Stimulated activated CD4-positive, alpha-beta T cell treated with anti-CD3 and anti-CD28 coated beads, TNF-alpha, amount 100 ng/mL, for 24 hours (primary cell): Measurements from ENCODE around the gene GALNT12.

Experiments used
- DNase-seq, 3 experiments: peaks; one replicate each; pipeline ENCODE4 v3.0.0-alpha.2; 2020; ENCODE audit warnings: low read depth in 3 of 3

GALNT12 gene, protein sequence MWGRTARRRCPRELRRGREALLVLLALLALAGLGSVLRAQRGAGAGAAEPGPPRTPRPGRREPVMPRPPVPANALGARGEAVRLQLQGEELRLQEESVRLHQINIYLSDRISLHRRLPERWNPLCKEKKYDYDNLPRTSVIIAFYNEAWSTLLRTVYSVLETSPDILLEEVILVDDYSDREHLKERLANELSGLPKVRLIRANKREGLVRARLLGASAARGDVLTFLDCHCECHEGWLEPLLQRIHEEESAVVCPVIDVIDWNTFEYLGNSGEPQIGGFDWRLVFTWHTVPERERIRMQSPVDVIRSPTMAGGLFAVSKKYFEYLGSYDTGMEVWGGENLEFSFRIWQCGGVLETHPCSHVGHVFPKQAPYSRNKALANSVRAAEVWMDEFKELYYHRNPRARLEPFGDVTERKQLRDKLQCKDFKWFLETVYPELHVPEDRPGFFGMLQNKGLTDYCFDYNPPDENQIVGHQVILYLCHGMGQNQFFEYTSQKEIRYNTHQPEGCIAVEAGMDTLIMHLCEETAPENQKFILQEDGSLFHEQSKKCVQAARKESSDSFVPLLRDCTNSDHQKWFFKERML

DNA sequence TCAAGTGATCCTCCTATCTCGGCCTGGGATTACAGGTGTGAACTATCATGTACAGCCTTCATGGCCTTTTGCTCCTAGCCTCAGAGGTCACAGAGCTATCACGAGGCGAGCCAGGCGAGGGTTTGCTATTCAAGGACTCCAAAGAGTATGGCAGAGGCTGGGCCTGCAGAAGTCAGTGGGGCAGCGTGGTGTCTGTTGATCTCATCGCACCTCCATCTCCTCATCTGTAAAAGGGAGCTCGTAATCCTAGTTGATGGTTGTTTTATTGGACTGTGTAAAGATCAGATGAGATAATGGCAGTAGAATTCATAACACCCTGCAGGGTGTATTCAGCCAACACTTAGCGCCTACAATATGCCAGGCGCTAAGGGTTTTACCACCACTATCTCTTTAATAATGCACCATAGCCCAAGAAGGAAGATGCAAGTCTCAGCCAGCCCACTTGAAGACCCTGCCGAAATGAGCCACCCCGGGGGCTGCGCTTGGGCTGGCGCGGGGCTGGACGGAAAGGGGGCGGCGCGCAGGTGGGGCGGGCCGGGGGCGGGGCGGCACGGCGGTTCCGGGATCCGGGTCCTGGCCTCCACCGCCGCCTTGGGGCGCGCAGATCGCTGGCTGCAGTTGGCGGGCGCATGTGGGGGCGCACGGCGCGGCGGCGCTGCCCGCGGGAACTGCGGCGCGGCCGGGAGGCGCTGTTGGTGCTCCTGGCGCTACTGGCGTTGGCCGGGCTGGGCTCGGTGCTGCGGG, at the start of gene GALNT12:
GALNT12 (plus strand) TSS at position 601 of the 744 bp plus-strand sequence; CDS start at position 630, 29 bp downstream.
- DNase-seq: peak in 2 of 3 experiments; percentile 39 to 63

DNA sequence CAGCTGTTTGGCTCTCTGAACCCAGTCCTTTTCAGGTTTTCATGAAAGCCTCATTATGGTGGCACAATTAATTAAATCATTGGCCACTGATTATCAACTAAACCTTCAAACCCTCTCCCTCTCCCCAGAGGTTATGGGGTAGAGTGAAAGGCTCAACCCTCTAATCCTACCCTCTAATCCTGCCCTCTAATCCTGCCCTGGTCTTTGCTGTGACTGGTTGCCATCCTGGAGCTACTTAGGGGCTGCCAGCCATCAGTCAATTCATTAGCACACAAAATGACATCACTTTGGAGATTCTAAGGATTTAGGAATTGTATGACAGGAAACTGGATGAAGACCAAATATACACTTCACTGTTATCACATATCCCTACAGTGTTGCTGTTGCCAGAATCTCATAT, 47.2 kb upstream of the GALNT12 start:
- no peak for DNase-seq

DNA sequence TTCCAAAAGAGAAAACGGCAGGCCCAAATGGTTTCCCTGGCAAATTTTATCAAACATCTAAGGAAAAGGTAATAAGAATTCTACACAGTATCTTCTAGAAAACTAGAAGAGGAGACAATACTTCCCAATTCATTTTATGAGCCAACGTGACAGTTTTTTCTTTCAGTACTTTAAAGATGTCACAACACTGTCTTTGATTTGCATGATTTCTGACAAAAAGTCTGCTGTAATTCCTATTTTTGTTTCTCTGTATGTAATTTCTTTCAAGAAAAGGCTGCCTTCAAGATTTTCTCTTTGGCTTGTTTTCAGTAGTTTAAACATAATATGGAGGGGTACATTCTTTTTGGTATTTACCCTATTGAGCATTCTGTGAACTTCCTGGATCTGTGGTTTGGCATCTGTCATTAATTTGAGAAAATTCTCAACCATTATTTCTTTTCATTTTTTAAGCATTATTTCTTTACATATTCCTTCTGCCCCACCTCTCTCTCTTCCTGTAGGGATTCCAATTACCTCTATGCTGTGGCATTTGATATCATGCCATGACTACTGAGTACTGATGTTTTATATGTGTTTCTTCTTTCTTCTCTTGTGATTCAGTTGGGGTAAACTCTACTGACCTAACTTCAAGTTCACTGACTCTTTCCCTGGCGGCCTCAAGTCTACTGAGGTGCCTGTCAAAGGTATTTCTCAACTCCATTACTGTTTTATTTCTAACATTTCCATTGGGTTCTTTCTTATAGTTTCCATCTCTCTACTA, 43.3 kb upstream of the GALNT12 start:
- DNase-seq: no peak

DNA sequence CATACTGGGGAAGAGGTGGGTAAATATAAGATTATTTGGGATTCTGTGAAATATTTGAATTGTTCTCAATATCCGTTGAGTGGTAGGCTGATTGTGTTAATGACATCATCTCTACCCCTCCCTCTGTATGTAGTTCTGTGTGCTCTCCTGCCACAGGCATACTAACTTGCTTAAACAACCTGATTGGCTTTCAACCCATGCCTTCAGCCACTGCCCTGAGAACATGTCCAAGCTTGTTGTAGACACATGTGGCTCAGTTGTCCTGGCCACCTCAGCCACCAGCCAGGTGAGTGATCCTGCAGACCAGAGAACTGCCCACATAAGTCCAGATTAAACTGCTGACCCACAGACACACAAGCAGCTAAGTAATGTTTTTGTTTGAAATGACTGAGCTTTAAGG, 42.2 kb upstream of the GALNT12 start:
- DNase-seq: no peak

GRCh38 chr9:98766586-98766985, 40.9 kb upstream of the GALNT12 start:
- DNase-seq: no peak

DNA sequence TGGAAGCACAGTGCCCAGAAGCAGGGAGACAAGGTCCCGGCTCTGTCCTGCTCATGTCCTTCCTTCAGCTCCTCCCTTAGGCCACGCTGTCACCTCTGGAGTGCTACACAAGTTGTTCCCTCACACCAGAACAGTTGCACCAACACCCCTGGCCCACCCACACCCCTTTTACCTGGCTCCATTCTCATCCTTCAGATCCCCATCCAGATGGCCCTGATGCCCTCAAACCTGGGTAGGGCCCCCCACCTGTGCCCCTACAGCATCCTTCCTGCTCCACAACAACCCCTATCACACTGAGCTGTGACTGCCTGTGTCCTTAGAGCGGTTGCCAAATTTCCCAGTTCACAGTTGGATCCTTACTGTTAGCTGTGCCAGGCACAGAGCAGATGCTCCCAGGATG, 40.3 kb upstream of the GALNT12 start:
- DNase-seq: no peak

- no peak for DNase-seq
Observed at GRCh38 chr9:98767915-98768314, 39.6 kb upstream of the GALNT12 start.

GRCh38 chr9:98768344-98768743, 39.1 kb upstream of the GALNT12 start:
- no peak for DNase-seq

DNA sequence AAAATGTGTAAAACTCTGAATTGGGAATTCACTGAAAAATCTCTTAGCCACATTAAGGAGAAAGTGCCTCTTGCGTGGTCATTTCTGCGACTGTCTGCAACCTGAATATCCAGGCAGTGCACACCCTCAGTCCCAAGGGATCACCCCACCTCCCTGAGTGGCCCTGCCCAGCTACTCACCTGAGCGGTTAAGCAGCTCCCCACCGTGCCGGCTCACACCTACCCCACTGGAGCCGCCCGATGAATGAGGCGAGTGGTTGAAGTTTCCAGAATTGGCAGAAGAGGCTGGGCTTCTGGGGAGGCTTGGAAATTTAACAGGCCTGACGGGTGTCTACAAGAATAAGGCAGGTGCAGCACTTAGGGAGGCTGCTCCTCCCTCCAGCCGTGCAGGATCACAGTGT, 36.8 kb upstream of the GALNT12 start:
- no peak for DNase-seq

GRCh38 chr9:98771209-98771874, 36.1 kb upstream of the GALNT12 start:
- DNase-seq: no peak

GRCh38 chr9:98772364-98773155, 34.9 kb upstream of the GALNT12 start:
- DNase-seq: no peak

GRCh38 chr9:98773721-98774120, 33.7 kb upstream of the GALNT12 start:
- no peak for DNase-seq

DNA sequence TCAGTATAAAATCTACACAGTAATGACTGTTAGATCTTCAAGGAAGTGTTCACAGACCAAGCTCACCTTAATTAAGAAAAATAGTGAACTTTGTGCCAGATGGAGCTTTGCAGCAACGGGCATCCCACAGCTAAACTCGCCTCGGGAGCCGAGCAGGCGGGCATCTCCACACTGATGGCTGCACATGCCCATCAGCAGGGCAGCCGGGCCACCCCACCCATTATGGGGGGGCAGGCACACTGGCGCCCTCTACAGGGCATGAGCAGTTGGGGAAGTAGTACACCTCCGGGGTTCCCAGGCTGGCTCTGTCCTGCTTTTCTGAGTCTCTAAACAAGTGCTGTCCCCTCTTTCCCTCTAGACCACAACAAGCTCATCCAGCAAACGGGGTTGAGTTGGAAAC, 32.7 kb upstream of the GALNT12 start:
- peak in 1 of 3 experiments; percentile 22 for DNase-seq

DNA sequence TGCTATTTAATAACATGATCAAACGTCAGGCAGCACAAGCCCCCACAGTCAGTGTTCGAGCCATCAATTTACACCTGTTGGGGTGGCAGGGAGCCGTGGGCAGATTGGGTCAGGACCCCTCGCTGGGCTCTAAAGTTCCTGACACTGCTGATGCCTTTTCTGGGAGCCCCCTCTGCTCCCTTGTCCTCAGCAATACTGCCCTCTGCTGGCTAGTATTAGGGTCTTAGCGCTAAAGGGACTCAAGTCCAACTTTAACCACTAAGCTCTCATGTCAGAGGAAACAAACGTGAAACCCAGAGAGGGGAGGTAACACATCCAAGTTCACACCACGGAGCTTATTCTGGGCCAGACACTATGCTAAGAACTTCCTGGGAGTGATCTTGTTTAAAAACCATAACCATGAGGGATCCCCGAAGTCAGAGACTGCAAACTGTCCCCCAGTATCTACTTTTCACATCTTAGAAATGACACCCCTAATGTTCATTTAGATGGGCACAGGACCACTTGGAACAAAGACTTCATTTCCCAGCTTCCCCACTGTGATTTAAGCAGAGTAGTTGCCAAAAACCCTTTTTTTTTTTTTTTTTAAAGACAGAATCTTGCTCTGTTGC, 31.5 kb upstream of the GALNT12 start:
- DNase-seq: peak in 1 of 3 experiments; percentile 9

DNA sequence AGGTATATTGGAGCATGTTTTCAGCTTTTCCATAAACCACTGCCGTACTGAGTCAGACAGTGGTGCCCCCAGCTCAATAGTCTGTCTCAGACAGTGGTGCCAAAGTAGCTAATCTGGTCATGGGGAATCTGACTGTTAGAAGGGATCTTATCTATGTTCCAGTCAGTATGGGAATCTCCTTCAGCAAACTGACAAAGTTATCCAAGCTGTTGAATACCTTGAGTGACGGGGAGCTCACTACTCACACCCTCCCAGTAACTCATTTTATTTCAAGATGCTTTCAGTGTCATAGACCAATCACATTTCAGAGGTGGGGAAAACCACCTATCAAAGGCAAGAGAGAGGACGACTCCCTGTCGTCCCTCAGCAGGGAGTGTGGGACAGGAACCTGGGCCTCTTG, 29.9 kb upstream of the GALNT12 start:
- DNase-seq: no peak

DNA sequence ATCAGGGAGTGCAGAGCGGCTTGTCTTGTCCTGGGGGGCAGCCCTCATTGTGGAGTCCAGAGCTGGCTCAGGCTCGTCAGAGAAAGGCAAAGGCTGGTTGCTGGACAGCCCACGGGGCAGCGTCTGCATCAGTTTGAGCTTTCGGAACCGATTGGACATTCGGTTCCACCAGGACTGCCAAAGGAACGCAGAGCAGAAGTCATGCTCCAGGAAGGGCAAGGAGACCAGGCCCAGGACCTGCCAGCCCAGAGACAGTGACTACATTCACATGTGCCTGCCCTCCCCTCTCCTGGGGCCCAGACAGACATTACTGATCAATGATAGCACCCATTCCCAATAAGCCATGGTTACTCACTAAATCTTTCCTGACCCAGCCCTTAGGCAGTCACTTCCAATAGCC, 29.2 kb upstream of the GALNT12 start:
- DNase-seq: no peak

DNA sequence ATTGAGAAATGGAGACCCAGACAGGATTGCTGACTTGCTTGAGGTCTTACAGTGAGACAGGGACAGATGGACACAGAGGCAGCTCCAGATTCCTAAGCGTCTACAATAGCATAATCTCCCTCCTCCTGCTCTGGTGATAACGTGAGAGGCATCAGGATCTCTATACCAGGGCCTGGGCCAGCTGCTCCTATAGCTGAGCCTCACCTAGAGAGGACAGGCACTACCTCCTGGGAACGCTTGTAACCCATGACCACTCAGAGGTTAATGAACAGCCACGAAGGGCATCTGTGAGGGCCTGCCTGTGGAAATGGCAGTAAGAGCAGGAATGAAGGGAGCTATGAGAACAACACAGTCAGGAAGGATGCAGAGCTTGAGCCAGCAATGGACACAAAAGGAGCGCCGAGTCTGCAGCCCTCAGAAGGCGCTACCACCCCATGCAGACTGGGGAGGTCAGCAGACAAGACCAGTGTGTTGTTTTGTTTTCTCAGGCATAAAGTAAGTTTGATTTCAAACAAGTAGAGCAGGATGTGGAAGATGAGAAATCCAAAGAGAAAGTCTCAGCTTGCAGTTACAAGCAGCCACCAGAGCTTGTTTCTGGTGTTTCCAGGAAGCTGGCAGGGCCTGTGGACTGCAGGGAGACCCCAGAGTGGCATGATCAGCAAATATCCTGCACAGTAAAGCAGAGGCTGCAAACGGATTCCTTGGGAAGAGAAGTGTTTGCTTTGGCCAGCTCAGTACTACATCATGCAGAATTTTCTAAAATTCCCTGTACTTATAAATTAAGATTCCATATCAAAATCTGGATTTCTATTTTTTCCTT, 28.5 kb upstream of the GALNT12 start:
- DNase-seq: no peak

- no peak for DNase-seq
Observed at GRCh38 chr9:98780059-98780749, 27.3 kb upstream of the GALNT12 start.
